ENCODE results near the gene PLAA.

- no peak for TF ChIP-seq CTCF (IDR thresholded peaks at IDR 0.05)
- TF ChIP-seq POLR2A (IDR thresholded peaks at IDR 0.05), result no peak
Measured at GRCh38 chr9:26913138-26913668, 33.8 kb downstream of the PLAA start.

All from thyroid gland (tissue), 4 donors.